GM23338 (cell line): ENCODE results near the gene ELL2. TPM values are rescaled to one million over a fixed set of nuclear protein-coding genes. Genes with fewer than 3 reads are reported as not detected.

Experiments
- ATAC-seq: fragments of 200-7000 bp; cut with Tn5 transposase; 3 replicates; pipeline ENCODE4 v1.9.1; 2020
- DNase-seq: peaks from one replicate; pipeline ENCODE4 v3.0.0-alpha.2; 2015; ENCODE audit warnings: low spot score
- H2AFZ ChIP-seq: fragments of 200-600 bp; sonication (generic); 2 replicates; pipeline ENCODE4 v1.8.0; 2016; ENCODE audit warnings: antibody characterized with exemption, mild to moderate bottlenecking, moderate library complexity
- H3F3A ChIP-seq: fragments of 200-600 bp; sonication (generic); replicated peaks from 2 replicates; pipeline ENCODE4 v1.8.0; 2017; ENCODE audit warnings: antibody characterized with exemption, mixed run types, low read depth
- H3K27ac ChIP-seq: fragments of 200-600 bp; sonication (generic); 2 replicates; pipeline ENCODE4 v1.6.1; 2016; ENCODE audit warnings: low read depth
- H3K27me3 ChIP-seq: fragments of 200-600 bp; sonication (generic); 2 replicates; pipeline ENCODE4 v1.8.0; 2016; ENCODE audit warnings: mild to moderate bottlenecking, mixed run types, moderate library complexity; ENCODE audit not compliant: insufficient read depth
- H3K36me3 ChIP-seq: fragments of 200-600 bp; sonication (generic); 2 replicates; pipeline ENCODE4 v1.8.0; 2016; ENCODE audit warnings: mild to moderate bottlenecking; ENCODE audit not compliant: insufficient read depth
- H3K4me1 ChIP-seq: fragments of 200-600 bp; sonication (generic); 2 replicates; pipeline ENCODE4 v1.8.0; 2016; ENCODE audit warnings: mild to moderate bottlenecking, moderate library complexity; ENCODE audit not compliant: insufficient read depth
- H3K4me2 ChIP-seq: fragments of 200-600 bp; sonication (generic); 2 replicates; pipeline ENCODE4 v1.7.1; 2017; ENCODE audit warnings: mixed run types
- H3K4me3 ChIP-seq: fragments of 200-600 bp; sonication (generic); 2 replicates; pipeline ENCODE4 v1.6.1; 2016; ENCODE audit warnings: mixed run types
- H3K79me2 ChIP-seq: fragments of 200-600 bp; sonication (generic); replicated peaks from 2 replicates; pipeline ENCODE4 v1.8.0; 2017; ENCODE audit warnings: mild to moderate bottlenecking; ENCODE audit not compliant: insufficient read depth
- H3K9me2 ChIP-seq: fragments of 200-600 bp; sonication (generic); 2 replicates; pipeline ENCODE4 v1.8.0; 2017; ENCODE audit not compliant: insufficient read depth
- H4K20me1 ChIP-seq: fragments of 200-600 bp; sonication (generic); replicated peaks from 2 replicates; pipeline ENCODE4 v1.8.0; 2017; ENCODE audit warnings: mild to moderate bottlenecking; ENCODE audit not compliant: insufficient read depth
- H3K27ac Mint-ChIP-seq: 2 replicates; pipeline ENCODE4 v1.8.0; 2020; ENCODE audit warnings: inconsistent platforms, mild to moderate bottlenecking, moderate library complexity, mixed read lengths
- H3K27me3 Mint-ChIP-seq: 3 replicates; pipeline ENCODE4 v1.8.0; 2022; ENCODE audit warnings: low read depth, mild to moderate bottlenecking, moderate library complexity, mixed read lengths, inconsistent platforms; ENCODE audit not compliant: insufficient read depth, poor library complexity
- H3K36me3 Mint-ChIP-seq: 3 replicates; pipeline ENCODE4 v1.8.0; 2021; ENCODE audit warnings: low read depth, mild to moderate bottlenecking, inconsistent platforms, moderate library complexity, mixed read lengths
- H3K4me1 Mint-ChIP-seq: 3 replicates; pipeline ENCODE4 v1.8.0; 2020; ENCODE audit warnings: mild to moderate bottlenecking, inconsistent platforms, mixed read lengths
- H3K4me3 Mint-ChIP-seq: 3 replicates; pipeline ENCODE4 v1.8.0; 2021; ENCODE audit warnings: moderate library complexity, mild to moderate bottlenecking, inconsistent platforms, mixed read lengths
- H3K9me3 Mint-ChIP-seq: 3 replicates; pipeline ENCODE4 v1.8.0; 2020; ENCODE audit warnings: moderate library complexity, mild to moderate bottlenecking, inconsistent platforms, mixed read lengths
- CTCF ChIP-seq, 2 experiments: fragments of 200-600 bp in 1 of 2; sonication (generic) in 1 of 2; conservative IDR thresholded peaks; 2 replicates each; pipeline versions ENCODE4 v1.5.1 to v1.6.1; 2016 to 2017; ENCODE audit warnings: antibody characterized with exemption in 2 of 2, low read depth in 2 of 2, mild to moderate bottlenecking in 2 of 2, moderate library complexity in 1 of 2
- ETS1 ChIP-seq: IDR thresholded peaks from 2 replicates; pipeline ENCODE4 v1.6.1; 2016; ENCODE audit warnings: antibody characterized with exemption
- EZH2 ChIP-seq: fragments of 200-600 bp; sonication (generic); IDR thresholded peaks from one replicate; pipeline ENCODE4 v1.8.0; 2017; ENCODE audit warnings: antibody characterized with exemption, mild to moderate bottlenecking, low read depth; ENCODE audit not compliant: unreplicated experiment
- EZH2phosphoT487 ChIP-seq: fragments of 200-600 bp; sonication (generic); IDR thresholded peaks from one replicate; pipeline ENCODE4 v1.8.1; 2018; ENCODE audit warnings: antibody characterized with exemption; ENCODE audit not compliant: unreplicated experiment
- JUNB ChIP-seq: IDR thresholded peaks from one replicate; pipeline ENCODE4 v1.6.1; 2016; ENCODE audit warnings: antibody characterized with exemption; ENCODE audit not compliant: unreplicated experiment
- NANOG ChIP-seq: IDR thresholded peaks from 2 replicates; pipeline ENCODE4 v1.6.1; 2016; ENCODE audit warnings: antibody characterized with exemption, borderline replicate concordance
- POLR2AphosphoS5 ChIP-seq: IDR thresholded peaks from 2 replicates; pipeline ENCODE4 v1.6.1; 2016; ENCODE audit warnings: antibody characterized with exemption, low read depth
- REST ChIP-seq: IDR thresholded peaks from one replicate; pipeline ENCODE4 v1.6.1; 2018; ENCODE audit warnings: antibody characterized with exemption; ENCODE audit not compliant: unreplicated experiment
- STAT1 ChIP-seq: IDR thresholded peaks from one replicate; pipeline ENCODE4 v1.6.1; 2016; ENCODE audit warnings: antibody characterized with exemption; ENCODE audit not compliant: unreplicated experiment
- ZNF114 ChIP-seq: fragments of 250-450 bp; sonication (Bioruptor Pico); IDR thresholded peaks from 2 replicates; pipeline ENCODE4 v1.5.0; 2020; ENCODE audit warnings: mild to moderate bottlenecking, moderate library complexity
- ZNF331 ChIP-seq: fragments of 250-450 bp; sonication (Bioruptor Pico); IDR thresholded peaks from 2 replicates; pipeline ENCODE4 v1.5.0; 2020; ENCODE audit warnings: low read depth, mild to moderate bottlenecking, moderate library complexity
- polyA plus RNA-seq: library from polyadenylated mRNA; unstranded; fragments of >200 nt; fragmentation: Nextera tagmentation; extraction: Ambion mirVana; gene quantifications from 2 replicates; pipeline ENCODE4 v1.2.1, GENCODE V29; 2016
- total RNA-seq: library from RNA; depleted of rRNA; stranded (reverse); fragments of >200 nt; shearing (Covaris generic); gene quantifications from 2 replicates; pipeline ENCODE4 v1.2.3, GENCODE V29; 2014

The ELL2 gene
- total and polyA plus RNA-seq, 2 experiments from 2014 or later: 7.4 to 32.6 TPM

- no peak for TF ChIP-seq REST
Measured at GRCh38 chr5:95986937-95987520, 25.4 kb upstream of the ELL2 start (continued).

GRCh38 chr5:95986001-95986400 lies 24.4 kb upstream of the ELL2 start:
- no peaks in the 10 kb centered on the region for H3K36me3 ChIP-seq
- ATAC-seq (no peak), DNase-seq (no peak)
- H3K4me1 ChIP-seq: no peaks in the 10 kb centered on the region
- no peaks in the 10 kb centered on the region for H3K79me2 ChIP-seq
- no peak overlapping the region for H3K4me2 ChIP-seq
- H3K27me3 Mint-ChIP-seq: no peaks in the 10 kb centered on the region
- no peak overlapping the region for H3K27ac ChIP-seq
- H3K9me2 ChIP-seq: no peaks in the 10 kb centered on the region
- no peak overlapping the region for H2AFZ ChIP-seq
- no peaks in the 10 kb centered on the region for H3K36me3 Mint-ChIP-seq
- H3K4me3 Mint-ChIP-seq: no peak overlapping the region
- H3K27me3 ChIP-seq: no peaks in the 10 kb centered on the region
- H4K20me1 ChIP-seq: no peaks in the 10 kb centered on the region
- no peak overlapping the region for H3K4me3 ChIP-seq
- H3K4me1 Mint-ChIP-seq: peaks cover 2% of the 10 kb centered on the region; the same call in 1 of the 3 replicates
- no peak overlapping the region for H3K27ac Mint-ChIP-seq
- H3F3A ChIP-seq: no peaks in the 10 kb centered on the region
- H3K9me3 Mint-ChIP-seq: no peaks in the 10 kb centered on the region
- TF ChIP-seq REST (no peak), EZH2 (no peak), STAT1 (no peak), ZNF114 (no peak), ZNF331 (CRISPR knock-in tag) (no peak), JUNB (no peak), ETS1 (no peak), CTCF (conservative IDR thresholded peaks at IDR 0.05; ENCODE audit: low read depth in 2 of 2) (no peak), EZH2phosphoT487 (no peak), NANOG (no peak), POLR2AphosphoS5 (no peak)
